Lung (tissue), 12 donors: ENCODE measurements around the gene B4GALNT1. TPM values are rescaled to one million over a fixed set of nuclear protein-coding genes. Genes with fewer than 3 reads are reported as not detected.

Experiments
- ATAC-seq: fragments of 200-7000 bp; cut with Tn5 transposase; one replicate; pipeline ENCODE4 v1.9.1; 2020; ENCODE audit warnings: moderate number of reproducible peaks; ENCODE audit not compliant: insufficient read depth, low FRiP score
- DNase-seq, 3 donors: peaks; one replicate each; pipeline ENCODE4 v3.0.0-alpha.2; 2013 to 2017
- H3K27ac ChIP-seq, 2 donors: one replicate each; pipeline ENCODE4 v1.5.1; 2013; ENCODE audit warnings: mild to moderate bottlenecking in 2 of 2, moderate library complexity in 2 of 2, control low read depth in 1 of 2, inconsistent platforms in 1 of 2, low read depth in 1 of 2, low read length in 1 of 2
- H3K27me3 ChIP-seq, 3 donors: one replicate each; pipeline ENCODE4 v1.5.1; 2013; ENCODE audit warnings: low read length in 2 of 3; ENCODE audit not compliant: control insufficient read depth in 3 of 3, insufficient read depth in 3 of 3
- H3K36me3 ChIP-seq, 4 donors: one replicate each; pipeline ENCODE4 v1.5.1; 2013; ENCODE audit warnings: low read length in 4 of 4, mild to moderate bottlenecking in 1 of 4, moderate library complexity in 1 of 4; ENCODE audit not compliant: control insufficient read depth in 4 of 4, insufficient read depth in 4 of 4
- H3K4me1 ChIP-seq, 5 donors: one replicate each; pipeline ENCODE4 v1.5.1; 2013; ENCODE audit warnings: low read length in 5 of 5, mild to moderate bottlenecking in 2 of 5, moderate library complexity in 1 of 5; ENCODE audit not compliant: control insufficient read depth in 5 of 5, insufficient read depth in 5 of 5
- H3K4me3 ChIP-seq: one replicate; pipeline ENCODE4 v1.5.1; 2013; ENCODE audit warnings: mild to moderate bottlenecking, control low read depth, moderate library complexity
- H3K9ac ChIP-seq, 2 donors: one replicate each; pipeline ENCODE4 v1.5.1; 2013; ENCODE audit warnings: low read length in 2 of 2, control low read depth in 1 of 2; ENCODE audit not compliant: insufficient read depth in 1 of 2
- H3K9me3 ChIP-seq, 4 donors: one replicate each; pipeline ENCODE4 v1.5.1; 2013; ENCODE audit warnings: low read length in 3 of 4, mild to moderate bottlenecking in 1 of 4, moderate library complexity in 1 of 4; ENCODE audit not compliant: control insufficient read depth in 4 of 4, insufficient read depth in 3 of 4
- CTCF ChIP-seq: IDR thresholded peaks from 2 replicates; pipeline ENCODE4 v1.5.1; 2012; ENCODE audit warnings: mild to moderate bottlenecking; ENCODE audit errors: control extremely low read depth, extremely low read depth
- WGBS, 2 donors: extraction: QIAGEN DNeasy Blood & Tissue Kit; methylation state at CpG; one replicate each; pipeline ENCODE4 v1.1.7; 2013; 5-methylcytosine and 5-hydroxymethylcytosine counted together
- polyA plus RNA-seq, 2 donors: library from polyadenylated mRNA; stranded (reverse); fragments of 200-250 nt; gene quantifications; one replicate each; pipeline ENCODE4 v1.2.1, GENCODE V29; 2013
- total RNA-seq, 2 donors: library from RNA; depleted of rRNA in 1 of 2; stranded (reverse); fragments of >200 nt in 1 of 2; gene quantifications; one replicate each; pipeline ENCODE4 v1.2.1, GENCODE V29; 2014 to 2021
- donor health status: control.
- donor health status: control.
- donor health status: Bipolar disorder and iron deficiency.
- donor health status: healthy.
- donor health status: DM: yes; HTN: yes; CAD: no.

The B4GALNT1 gene
- total and polyA plus RNA-seq, 4 donors: 0.51 to 2.5 (median 0.73) TPM

GRCh38 chr12:57583008-57583831 lies 49.8 kb downstream of the B4GALNT1 start:
- peaks cover 0 to 13% (median 12%) of the 10 kb centered on the region in 3 donors for H3K27me3 ChIP-seq
- peak; percentile 80 to 88 (median 83) for DNase-seq
- H3K27ac ChIP-seq: no peak overlapping the region
- H3K36me3 ChIP-seq: no peaks in the 10 kb centered on the region
- no peaks in the 10 kb centered on the region for H3K9me3 ChIP-seq
- peak; percentile 97 for TF ChIP-seq CTCF
- peak; percentile 88 for ATAC-seq
- H3K4me3 ChIP-seq: no peak overlapping the region
- WGBS, 2 donors: 47 to 54% methylated on average over 13 of the region's 13 CpGs
- no peaks in the 10 kb centered on the region for H3K4me1 ChIP-seq
- no peak overlapping the region for H3K9ac ChIP-seq

GRCh38 chr12:57582440-57582839 lies 50.6 kb downstream of the B4GALNT1 start:
- 90 to 91% methylated on average over 1 of the region's 1 CpG for WGBS, 2 donors
- Histone ChIP-seq H3K9me3 (no peaks in the 10 kb centered on the region), H3K4me1 (no peaks in the 10 kb centered on the region), H3K27ac (no peak overlapping the region), H3K36me3 (no peaks in the 10 kb centered on the region), H3K4me3 (no peak overlapping the region), H3K27me3 (peaks cover 0 to 7% (median 5%) of the 10 kb centered on the region in 3 donors), H3K9ac (no peak overlapping the region)
- TF ChIP-seq CTCF: no peak
- ATAC-seq (no peak), DNase-seq (no peak)

- TF ChIP-seq CTCF: no peak
- H3K27ac ChIP-seq: no peak overlapping the region
- no peak overlapping the region for H3K9ac ChIP-seq
- no peaks in the 10 kb centered on the region for H3K36me3 ChIP-seq
- peaks cover 0 to 5% (median 4%) of the 10 kb centered on the region in 3 donors for H3K27me3 ChIP-seq
- ATAC-seq: no peak
- WGBS, 2 donors: 91 to 100% methylated on average over 1 of the region's 1 CpG
- no peak for DNase-seq
- H3K4me3 ChIP-seq: no peak overlapping the region
- H3K9me3 ChIP-seq: no peaks in the 10 kb centered on the region
- H3K4me1 ChIP-seq: no peaks in the 10 kb centered on the region
Observed at GRCh38 chr12:57581802-57582201, 51.2 kb downstream of the B4GALNT1 start.
